Measurements from ENCODE around the gene CDC42EP4.

DNA sequence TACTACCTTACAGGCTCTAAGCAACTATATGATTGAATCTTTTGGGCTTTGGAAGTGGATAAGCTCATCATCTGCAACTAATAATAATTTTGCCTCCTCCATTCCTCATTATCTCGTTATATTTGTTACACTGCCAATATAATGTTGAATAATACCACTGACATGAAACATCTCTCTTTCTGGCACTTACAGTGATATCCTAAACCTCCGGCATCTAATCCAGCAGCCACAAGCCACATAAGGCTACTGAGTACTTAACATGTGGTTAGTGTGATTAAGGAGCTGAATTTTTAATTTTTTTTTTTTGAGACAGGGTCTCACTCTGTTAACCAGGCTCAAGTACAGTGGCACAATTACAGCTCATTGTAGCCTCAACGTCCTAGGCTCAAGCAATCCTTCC is 9.6 kb downstream of the CDC42EP4 start:
- TF ChIP-seq, protein P1, sequence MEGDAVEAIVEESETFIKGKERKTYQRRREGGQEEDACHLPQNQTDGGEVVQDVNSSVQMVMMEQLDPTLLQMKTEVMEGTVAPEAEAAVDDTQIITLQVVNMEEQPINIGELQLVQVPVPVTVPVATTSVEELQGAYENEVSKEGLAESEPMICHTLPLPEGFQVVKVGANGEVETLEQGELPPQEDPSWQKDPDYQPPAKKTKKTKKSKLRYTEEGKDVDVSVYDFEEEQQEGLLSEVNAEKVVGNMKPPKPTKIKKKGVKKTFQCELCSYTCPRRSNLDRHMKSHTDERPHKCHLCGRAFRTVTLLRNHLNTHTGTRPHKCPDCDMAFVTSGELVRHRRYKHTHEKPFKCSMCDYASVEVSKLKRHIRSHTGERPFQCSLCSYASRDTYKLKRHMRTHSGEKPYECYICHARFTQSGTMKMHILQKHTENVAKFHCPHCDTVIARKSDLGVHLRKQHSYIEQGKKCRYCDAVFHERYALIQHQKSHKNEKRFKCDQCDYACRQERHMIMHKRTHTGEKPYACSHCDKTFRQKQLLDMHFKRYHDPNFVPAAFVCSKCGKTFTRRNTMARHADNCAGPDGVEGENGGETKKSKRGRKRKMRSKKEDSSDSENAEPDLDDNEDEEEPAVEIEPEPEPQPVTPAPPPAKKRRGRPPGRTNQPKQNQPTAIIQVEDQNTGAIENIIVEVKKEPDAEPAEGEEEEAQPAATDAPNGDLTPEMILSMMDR (conservative IDR thresholded peaks at IDR 0.05; ENCODE audit: low read length) = no peak
- TF ChIP-seq EZH2phosphoT487 (IDR thresholded peaks at IDR 0.05; ENCODE audit: borderline replicate concordance) = no peak

Data from Loucy (cell line).